HG03342 (cell line): Measurements from ENCODE around the gene DRG2.

Source experiments
- ATAC-seq: cut with Tn5 transposase; IDR thresholded peaks from one replicate; pipeline ENCODE4 v1.9.1; 2021; ENCODE audit warnings: mild to moderate bottlenecking, moderate library complexity; ENCODE audit not compliant: unreplicated experiment

DRG2 gene

DNA sequence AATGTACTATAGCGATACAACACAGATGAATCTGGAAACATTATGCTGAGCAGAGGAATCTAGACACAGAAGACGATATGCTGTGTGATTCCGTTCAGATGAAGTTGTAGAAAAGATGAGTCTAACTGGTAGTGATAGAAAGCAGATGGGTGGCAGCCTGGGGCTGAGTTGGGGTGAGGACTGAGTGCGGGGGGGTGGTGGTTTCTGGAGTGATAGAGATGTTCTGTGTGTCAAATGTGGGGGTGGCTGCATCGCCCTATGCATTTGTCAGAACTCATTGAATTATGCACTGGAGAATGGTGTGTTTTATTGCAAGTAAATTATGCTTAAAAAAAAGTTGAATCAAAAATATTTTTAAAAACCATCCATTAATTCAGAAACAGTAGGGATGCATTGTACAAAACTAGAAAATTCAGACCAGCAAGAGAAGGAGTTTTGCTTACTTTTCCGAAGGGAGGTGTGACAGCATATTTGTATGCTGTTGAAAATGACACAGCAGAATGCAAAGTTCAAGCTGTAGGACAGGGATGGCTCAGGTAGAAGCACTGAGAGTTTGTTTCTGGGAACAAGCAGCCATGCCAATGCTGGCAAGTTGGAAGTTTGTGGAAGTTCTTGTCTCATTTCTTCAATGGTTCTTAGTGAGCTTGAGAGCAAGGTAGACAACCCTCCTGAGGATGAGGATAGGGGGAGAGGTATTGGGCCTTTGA, 13.0 kb upstream of the DRG2 start:
- ATAC-seq: no peak

DNA sequence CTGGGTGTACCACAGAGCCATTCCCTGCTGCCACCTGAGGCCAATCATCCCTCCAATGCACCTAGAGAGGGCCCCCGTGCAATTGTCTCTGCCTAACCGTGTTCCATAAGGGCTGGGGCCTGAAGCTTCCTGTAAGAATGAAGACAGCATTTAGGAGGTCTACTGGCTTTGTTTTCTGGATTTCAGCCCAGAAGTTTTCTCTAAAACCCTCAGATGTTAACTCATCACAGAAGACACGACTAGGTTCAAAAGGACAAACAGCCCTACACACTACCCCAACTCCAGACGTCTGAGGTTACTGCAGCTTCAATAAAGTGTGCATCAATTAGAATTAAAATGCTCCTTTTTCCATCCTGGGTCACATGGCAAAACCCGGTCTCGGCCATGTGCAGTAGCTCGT, 10.8 kb upstream of the DRG2 start:
- ATAC-seq: no peak

GRCh38 chr17:18079543-18079942, 8.2 kb upstream of the DRG2 start:
- no peak for ATAC-seq

GRCh38 chr17:18084256-18084655, 3.5 kb upstream of the DRG2 start:
- ATAC-seq: no peak

GRCh38 chr17:18089613-18090012, 1.9 kb downstream of the DRG2 start:
- no peak for ATAC-seq

DNA sequence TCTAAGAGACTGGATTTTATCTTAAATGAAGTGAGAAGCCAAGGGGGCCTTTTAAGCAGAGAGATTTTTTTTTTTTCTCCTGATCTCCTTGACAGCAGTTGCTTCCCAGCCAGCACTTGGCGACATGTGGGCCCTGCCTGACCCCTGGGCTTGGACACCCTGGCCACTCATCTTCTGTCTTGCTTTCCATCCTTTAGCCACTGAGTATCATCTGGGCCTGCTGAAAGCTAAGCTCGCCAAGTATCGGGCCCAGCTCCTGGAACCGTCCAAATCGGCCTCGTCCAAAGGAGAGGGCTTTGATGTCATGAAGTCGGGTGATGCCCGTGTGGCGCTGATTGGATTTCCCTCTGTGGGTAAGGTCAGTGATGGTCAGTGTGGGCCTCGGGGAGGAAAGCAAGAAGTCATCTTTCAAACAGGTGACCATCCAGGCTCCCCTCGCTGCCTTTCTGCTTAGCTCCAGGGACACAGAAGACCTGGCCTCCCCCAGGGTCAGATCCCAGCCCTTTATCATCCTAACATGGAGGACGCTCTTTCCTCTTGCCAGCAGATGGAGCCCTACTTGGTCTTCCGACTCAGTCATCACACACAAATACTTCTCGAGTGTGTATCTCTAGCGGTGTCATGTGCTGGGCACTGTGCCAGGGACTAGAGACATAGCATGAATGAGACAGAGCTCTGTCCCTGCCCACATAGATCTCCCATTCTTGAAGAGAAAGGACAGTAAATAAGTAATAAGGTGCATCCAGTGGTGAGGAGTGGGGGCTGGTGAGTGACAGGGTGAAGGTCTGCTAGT, 6.1 kb downstream of the DRG2 start:
- no peak for ATAC-seq

DNA sequence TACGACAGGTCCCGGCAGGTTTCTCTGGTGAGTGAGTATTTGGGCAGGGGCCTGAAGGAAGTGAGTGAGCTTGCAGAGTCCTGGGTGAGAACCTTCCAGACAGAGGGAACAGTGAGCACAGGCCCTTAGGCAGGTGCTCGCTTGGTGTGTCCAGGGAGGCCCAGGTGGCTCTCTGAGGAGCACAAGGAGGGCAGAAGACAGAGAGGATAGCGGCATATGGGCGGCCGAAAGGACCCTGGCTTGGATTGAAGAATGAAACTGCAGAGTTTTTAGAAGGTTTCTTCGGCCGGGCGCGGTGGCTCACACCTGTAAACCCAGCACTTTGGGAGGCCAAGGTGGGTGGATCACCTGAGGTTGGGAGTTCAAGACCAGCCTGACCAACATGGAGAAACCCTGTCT, 6.7 kb downstream of the DRG2 start:
- ATAC-seq: no peak

- no peak for ATAC-seq
These were observed 11.8 kb downstream of the DRG2 start for GRCh38 chr17:18099516-18099915.

- ATAC-seq: no peak
These were observed 12.9 kb downstream of the DRG2 start for GRCh38 chr17:18100616-18101015.

DNA sequence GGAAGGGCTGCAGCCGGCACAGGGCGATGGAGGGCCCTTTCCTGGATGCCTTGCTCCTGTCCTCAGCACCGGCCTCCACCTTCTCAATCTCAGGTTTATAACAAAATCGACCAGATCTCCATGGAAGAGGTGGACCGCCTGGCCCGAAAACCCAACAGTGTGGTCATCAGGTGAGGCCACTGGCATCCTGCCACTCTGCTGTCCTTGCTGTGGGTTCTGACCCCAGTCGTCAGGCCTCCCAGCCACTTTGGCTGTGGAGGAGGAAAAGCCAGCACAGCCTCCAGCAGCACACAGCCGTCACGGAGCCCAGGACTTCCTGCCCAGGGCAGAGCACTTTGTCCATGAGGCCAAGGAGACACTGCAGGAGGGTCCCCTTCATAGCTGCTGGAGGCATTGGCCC, 14.1 kb downstream of the DRG2 start:
- no peak for ATAC-seq

- ATAC-seq: no peak
These were observed 14.9 kb downstream of the DRG2 start for GRCh38 chr17:18102640-18103039.

GRCh38 chr17:18105027-18105426, 17.3 kb downstream of the DRG2 start:
- no peak for ATAC-seq

- ATAC-seq: no peak
These were observed 17.8 kb downstream of the DRG2 start for GRCh38 chr17:18105595-18105994.

DNA sequence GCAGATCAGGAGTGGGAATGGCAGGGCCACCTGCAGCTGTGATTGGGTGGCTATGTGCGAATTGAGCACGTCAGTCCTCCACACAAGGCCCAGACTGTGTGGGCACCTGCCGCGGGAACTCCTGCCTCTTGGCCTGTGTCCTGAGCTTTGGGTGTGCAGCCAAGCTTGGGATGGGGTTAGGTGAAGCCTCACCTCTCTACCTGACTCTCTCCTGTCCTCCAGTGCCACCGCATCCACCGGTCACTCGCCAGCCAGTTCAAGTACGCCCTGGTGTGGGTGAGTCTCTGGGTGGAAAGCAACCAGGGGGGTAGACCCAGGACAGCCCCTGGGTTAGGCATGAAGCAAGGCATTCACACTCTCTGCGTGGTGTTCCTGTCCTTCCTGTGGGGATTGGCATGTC, 18.5 kb downstream of the DRG2 start:
- ATAC-seq: no peak

GRCh38 chr17:18107061-18107790, 19.5 kb downstream of the DRG2 start:
- ATAC-seq: no peak

DNA sequence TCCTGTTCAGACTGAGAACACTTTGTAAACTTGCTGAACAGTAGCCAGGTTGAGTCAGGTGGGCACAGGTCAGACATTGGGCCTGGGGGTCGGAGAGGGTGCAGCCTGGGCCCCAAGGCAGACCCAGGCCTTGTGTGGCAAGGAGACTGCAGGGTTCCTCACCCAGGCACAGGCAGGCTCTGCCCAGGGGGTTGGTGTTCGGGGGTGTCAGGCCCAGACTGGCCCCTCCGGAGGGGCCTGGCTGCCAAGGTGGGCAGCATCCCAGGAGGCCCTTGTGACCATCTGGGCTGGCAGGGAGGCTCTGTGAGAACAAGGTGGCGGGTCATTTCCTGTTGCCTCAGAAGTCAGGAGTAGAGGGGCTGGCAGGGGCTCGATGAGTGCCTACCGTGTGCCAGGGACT, 20.2 kb downstream of the DRG2 start:
- no peak for ATAC-seq

GRCh38 chr17:18108401-18109312, 20.9 kb downstream of the DRG2 start, which contains the start of gene MYO15A:
Gene MYO15A (plus strand): TSS chr17:18108756. CDS start chr17:18118801, 10,045 bp downstream.
- ATAC-seq: no peak

GRCh38 chr17:18109935-18110485, 22.3 kb downstream of the DRG2 start:
- no peak for ATAC-seq

- no peak for ATAC-seq
These were observed 22.9 kb downstream of the DRG2 start for GRCh38 chr17:18110636-18111145.

DNA sequence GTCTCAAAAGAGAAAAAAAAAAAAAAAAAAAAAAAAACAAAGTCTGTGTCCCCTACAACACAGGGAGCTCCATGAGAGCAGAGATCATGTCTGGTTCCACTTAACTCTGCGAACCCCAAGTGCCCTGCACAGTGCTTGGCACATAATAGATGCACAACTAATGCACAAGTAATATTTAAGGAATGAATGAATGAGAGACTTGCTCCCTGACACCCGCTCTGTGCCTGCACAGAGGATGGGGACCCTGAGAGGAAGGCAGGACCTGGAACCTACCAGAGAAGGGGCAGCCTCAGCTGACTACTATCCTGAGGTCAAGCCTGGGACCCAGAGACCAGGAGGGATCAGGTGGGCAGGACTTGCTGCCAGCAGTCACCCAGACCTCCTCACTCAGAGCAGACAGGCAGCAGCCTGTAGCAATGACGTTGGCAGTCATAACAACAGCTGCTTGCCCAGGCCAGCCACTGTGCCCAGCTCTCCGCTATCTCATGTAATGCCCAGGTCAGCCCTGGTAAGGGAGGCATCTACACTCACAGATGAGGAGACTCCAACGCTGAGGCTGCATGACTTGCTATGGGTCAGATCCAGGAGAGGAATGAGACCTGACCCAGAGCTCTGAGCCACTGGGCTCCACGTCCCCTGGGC, 23.7 kb downstream of the DRG2 start:
- no peak for ATAC-seq
